GM10266 (cell line): ENCODE results near the gene WTIP.
"Not testable (repeated sequence)": the region's sequence is repeated elsewhere in the genome, so short reads cannot be mapped to it uniquely, and the experiment has no call there.

Experiments used
- DNase-seq: peaks from one replicate; pipeline ENCODE4 v3.0.0; 2012; ENCODE audit errors: extremely low spot score
- CTCF ChIP-seq: IDR thresholded peaks from 2 replicates; pipeline ENCODE4 v1.5.1; 2012; ENCODE audit warnings: mild to moderate bottlenecking, low read depth; ENCODE audit not compliant: control insufficient read depth, insufficient read depth; ENCODE audit errors: missing control alignments

WTIP gene

DNA sequence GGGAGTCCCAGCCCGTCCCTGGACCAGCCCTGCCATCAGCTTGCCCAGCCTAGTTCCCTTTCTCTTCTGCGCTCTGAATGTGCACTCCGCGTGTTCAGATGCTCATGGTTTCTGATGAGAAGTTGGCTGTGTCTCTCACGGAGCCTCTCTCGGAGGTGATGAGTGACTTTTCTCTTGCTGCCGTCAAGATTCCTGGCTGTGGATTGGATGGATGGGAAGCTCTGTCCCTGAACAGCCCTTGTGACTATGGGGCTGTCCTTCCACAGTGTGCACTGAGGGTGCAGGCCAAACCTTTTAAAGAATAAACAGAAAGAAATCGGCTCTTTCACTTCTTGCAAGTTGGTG is 24.4 kb downstream of the WTIP start:
- no peak for TF ChIP-seq CTCF
- no peak for DNase-seq

DNA sequence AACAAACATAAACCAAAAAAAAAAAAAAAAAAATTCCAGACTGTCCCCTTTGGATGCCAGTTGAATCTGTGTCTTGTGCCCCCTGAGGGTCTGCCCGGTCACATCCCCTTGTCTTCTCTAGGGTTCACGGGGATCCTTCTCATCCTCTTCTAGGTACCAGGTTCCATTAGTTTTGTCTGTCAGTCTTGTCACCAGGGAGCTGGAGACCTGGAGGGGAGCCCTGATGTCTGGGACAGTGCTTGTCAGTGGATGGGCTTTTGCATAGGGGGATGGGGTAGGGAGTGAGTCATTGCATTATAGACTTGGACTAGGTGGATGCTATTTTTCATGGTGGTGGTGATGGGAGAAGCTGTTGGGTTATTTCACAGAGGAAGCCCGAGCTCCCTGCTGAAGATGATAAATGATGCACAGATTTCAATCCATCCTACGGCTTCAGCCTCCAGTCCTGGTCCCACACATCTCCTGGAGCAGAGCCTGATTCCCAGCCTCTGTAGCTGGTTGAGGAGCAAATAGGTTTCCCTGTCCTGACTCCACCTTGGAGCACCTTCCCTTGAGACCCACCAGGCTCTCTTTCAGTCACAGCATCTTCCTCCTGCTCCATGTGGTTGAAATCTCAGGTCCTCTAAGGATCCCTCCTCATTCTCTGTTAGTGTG is 26.0 kb downstream of the WTIP start:
- TF ChIP-seq CTCF: no peak
- DNase-seq: no peak

GRCh38 chr19:34508540-34508939 is 27.0 kb downstream of the WTIP start:
- TF ChIP-seq CTCF: no peak
- no peak for DNase-seq

GRCh38 chr19:34510904-34511303 is 29.3 kb downstream of the WTIP start:
- DNase-seq: not testable (repeated sequence)

- DNase-seq: no peak
- TF ChIP-seq CTCF: no peak
These were observed 30.8 kb downstream of the WTIP start for GRCh38 chr19:34512254-34512822.

- no peak for DNase-seq
- no peak for TF ChIP-seq CTCF
These were observed 32.2 kb downstream of the WTIP start for GRCh38 chr19:34513767-34514166.

GRCh38 chr19:34519602-34520001 is 38.0 kb downstream of the WTIP start:
- no peak for DNase-seq
- no peak for TF ChIP-seq CTCF

DNA sequence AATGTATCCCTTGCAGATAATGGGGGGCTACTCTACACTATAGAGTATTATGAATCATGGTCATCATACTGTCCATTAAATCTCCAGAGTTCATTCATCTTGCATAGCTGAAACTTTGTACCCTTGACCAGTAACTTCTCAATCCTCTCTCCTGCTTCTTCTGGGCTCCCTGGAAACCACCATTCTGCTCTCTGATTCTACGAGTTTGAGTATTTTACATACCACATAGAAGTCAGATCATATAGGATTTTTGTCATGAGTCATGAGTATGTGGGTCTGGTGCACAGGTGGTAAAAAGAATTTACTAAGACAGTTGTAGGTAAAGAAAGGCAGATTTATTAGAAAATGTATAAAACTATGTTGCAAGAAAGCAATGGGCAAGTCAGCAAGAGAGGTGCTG is 41.9 kb downstream of the WTIP start:
- TF ChIP-seq CTCF: no peak
- DNase-seq: no peak
